SK-N-SH treated with all-trans-retinoic acid at 6 μM for 48 hours (cell line): Measurements from ENCODE around the gene ANKLE2.
"Not testable (repeated sequence)": the region's sequence is repeated elsewhere in the genome, so short reads cannot be mapped to it uniquely, and the experiment has no call there.

ENCODE experiments used
- ATAC-seq: fragments of 200-7000 bp; cut with Tn5 transposase; 3 replicates; pipeline ENCODE4 v1.9.1; 2020; ENCODE audit warnings: mild to moderate bottlenecking, moderate library complexity
- ARNTL ChIP-seq: fragments of 450-650 bp; formaldehyde crosslinking; IDR thresholded peaks from 2 replicates; pipeline ENCODE4 v1.5.0; 2020; ENCODE audit warnings: low read depth, mild to moderate bottlenecking, moderate library complexity, borderline replicate concordance
- BACH2 ChIP-seq: fragments of 250-450 bp; sonication (Bioruptor Pico); IDR thresholded peaks from 2 replicates; pipeline ENCODE4 v1.9.0; 2021; ENCODE audit warnings: mild to moderate bottlenecking, borderline replicate concordance
- CSDC2 ChIP-seq: fragments of 250-450 bp; sonication (Bioruptor Pico); IDR thresholded peaks from 2 replicates; pipeline ENCODE4 v1.5.0; 2020; ENCODE audit warnings: mild to moderate bottlenecking, moderate library complexity
- ESRRG ChIP-seq: fragments of 250-450 bp; sonication (Bioruptor Pico); IDR thresholded peaks from 2 replicates; pipeline ENCODE4 v1.6.1; 2021; ENCODE audit warnings: mild to moderate bottlenecking
- GLIS3 ChIP-seq: fragments of 250-450 bp; sonication (Bioruptor Pico); IDR thresholded peaks from 2 replicates; pipeline ENCODE4 v1.5.0; 2020; ENCODE audit warnings: mild to moderate bottlenecking, moderate library complexity
- ISL1 ChIP-seq: fragments of 250-450 bp; sonication (Bioruptor Pico); IDR thresholded peaks from 2 replicates; pipeline ENCODE4 v2.1.2; 2022; ENCODE audit warnings: mild to moderate bottlenecking, moderate library complexity
- OSR1 ChIP-seq: fragments of 250-450 bp; sonication (Bioruptor Pico); IDR thresholded peaks from 2 replicates; pipeline ENCODE4 v1.8.0; 2022; ENCODE audit warnings: moderate library complexity, mild to moderate bottlenecking, inconsistent platforms
- PPARA ChIP-seq: fragments of 250-450 bp; sonication (Bioruptor Pico); IDR thresholded peaks from 2 replicates; pipeline ENCODE4 v1.5.0; 2020; ENCODE audit warnings: mild to moderate bottlenecking, borderline replicate concordance
- RARB ChIP-seq: fragments of 250-450 bp; sonication (Bioruptor Pico); IDR thresholded peaks from 2 replicates; pipeline ENCODE4 v1.8.0; 2021; ENCODE audit warnings: mild to moderate bottlenecking, moderate library complexity
- SNAI2 ChIP-seq: fragments of 250-450 bp; sonication (Bioruptor Pico); IDR thresholded peaks from 2 replicates; pipeline ENCODE4 v1.5.0; 2020; ENCODE audit warnings: mild to moderate bottlenecking, moderate library complexity
- TOX ChIP-seq: fragments of 250-450 bp; sonication (Bioruptor Pico); IDR thresholded peaks from 2 replicates; pipeline ENCODE4 v1.8.0; 2021; ENCODE audit warnings: mild to moderate bottlenecking, moderate library complexity, borderline replicate concordance
- ZC3H10 ChIP-seq: fragments of 250-450 bp; sonication (Bioruptor Pico); IDR thresholded peaks from 2 replicates; pipeline ENCODE4 v1.5.1; 2021; ENCODE audit warnings: mild to moderate bottlenecking, moderate library complexity
- ZFP3 ChIP-seq: fragments of 250-450 bp; sonication (Bioruptor Pico); IDR thresholded peaks from 2 replicates; pipeline ENCODE4 v1.5.0; 2020; ENCODE audit warnings: mild to moderate bottlenecking, moderate library complexity
- ZNF70 ChIP-seq: fragments of 450-650 bp; formaldehyde crosslinking; IDR thresholded peaks from 2 replicates; pipeline ENCODE4 v1.5.0; 2020; ENCODE audit warnings: mild to moderate bottlenecking, moderate library complexity
- ZNF8 ChIP-seq: fragments of 450-650 bp; formaldehyde crosslinking; IDR thresholded peaks from 2 replicates; pipeline ENCODE4 v1.5.0; 2020; ENCODE audit warnings: mild to moderate bottlenecking, moderate library complexity
- TF ChIP-seq, protein P1 (sequence below): fragments of 250-450 bp; sonication (Bioruptor Pico); IDR thresholded peaks from 2 replicates; pipeline ENCODE4 v1.8.0; 2020; ENCODE audit warnings: mild to moderate bottlenecking, moderate library complexity, borderline replicate concordance
- TF ChIP-seq, protein P2 (sequence below): fragments of 250-450 bp; sonication (Bioruptor Pico); IDR thresholded peaks from 2 replicates; pipeline ENCODE4 v1.5.0; 2020; ENCODE audit warnings: mild to moderate bottlenecking, moderate library complexity
- TF ChIP-seq, protein P3 (sequence below): fragments of 250-450 bp; sonication (Bioruptor Pico); IDR thresholded peaks from 2 replicates; pipeline ENCODE4 v1.8.0; 2021; ENCODE audit warnings: low read depth, mild to moderate bottlenecking, moderate library complexity, borderline replicate concordance

ANKLE2 gene

DNA sequence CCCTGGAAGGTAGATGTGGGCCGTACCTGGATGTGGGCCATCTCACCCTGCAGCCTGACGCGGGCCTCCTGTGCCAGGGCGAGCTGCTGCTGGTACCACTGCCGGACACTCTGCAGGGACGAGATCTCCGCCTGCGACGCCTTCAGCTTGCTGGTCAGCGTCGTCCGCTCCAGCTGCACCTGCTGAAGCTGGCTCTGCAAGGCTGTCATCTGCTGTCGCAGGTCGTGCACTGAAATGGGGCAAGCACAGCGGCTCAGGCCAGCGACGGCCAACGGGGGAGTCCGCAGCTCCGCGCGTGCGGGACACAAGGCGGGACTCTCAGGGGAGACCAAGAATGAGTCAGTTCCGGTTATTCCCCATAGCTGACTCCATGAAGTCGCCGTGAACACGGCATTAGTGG lies 40.1 kb upstream of the ANKLE2 start (continued):
- TF ChIP-seq, protein P1, sequence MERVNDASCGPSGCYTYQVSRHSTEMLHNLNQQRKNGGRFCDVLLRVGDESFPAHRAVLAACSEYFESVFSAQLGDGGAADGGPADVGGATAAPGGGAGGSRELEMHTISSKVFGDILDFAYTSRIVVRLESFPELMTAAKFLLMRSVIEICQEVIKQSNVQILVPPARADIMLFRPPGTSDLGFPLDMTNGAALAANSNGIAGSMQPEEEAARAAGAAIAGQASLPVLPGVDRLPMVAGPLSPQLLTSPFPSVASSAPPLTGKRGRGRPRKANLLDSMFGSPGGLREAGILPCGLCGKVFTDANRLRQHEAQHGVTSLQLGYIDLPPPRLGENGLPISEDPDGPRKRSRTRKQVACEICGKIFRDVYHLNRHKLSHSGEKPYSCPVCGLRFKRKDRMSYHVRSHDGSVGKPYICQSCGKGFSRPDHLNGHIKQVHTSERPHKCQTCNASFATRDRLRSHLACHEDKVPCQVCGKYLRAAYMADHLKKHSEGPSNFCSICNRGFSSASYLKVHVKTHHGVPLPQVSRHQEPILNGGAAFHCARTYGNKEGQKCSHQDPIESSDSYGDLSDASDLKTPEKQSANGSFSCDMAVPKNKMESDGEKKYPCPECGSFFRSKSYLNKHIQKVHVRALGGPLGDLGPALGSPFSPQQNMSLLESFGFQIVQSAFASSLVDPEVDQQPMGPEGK (CRISPR knock-in tag), result no peak

DNA sequence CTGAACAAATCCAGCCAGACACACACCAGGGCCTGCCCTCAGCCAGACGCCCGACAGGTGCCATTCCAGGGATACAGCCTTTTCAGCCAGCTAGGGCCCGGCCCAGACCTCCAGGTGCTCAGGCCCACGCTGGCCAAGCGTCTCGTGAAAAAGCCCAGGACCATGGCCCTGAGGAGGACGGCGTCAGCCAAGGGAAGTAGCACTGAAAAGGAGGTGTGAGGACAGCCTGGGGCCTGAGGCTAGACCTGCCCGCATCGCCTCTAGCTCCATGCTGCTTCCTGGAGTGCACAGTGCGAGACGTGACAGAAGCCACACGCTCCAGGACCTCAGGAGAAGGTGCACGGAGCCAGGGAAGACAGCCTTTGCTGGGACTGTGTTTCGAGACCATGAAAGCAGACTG lies 37.2 kb upstream of the ANKLE2 start:
- TF ChIP-seq, protein P2, sequence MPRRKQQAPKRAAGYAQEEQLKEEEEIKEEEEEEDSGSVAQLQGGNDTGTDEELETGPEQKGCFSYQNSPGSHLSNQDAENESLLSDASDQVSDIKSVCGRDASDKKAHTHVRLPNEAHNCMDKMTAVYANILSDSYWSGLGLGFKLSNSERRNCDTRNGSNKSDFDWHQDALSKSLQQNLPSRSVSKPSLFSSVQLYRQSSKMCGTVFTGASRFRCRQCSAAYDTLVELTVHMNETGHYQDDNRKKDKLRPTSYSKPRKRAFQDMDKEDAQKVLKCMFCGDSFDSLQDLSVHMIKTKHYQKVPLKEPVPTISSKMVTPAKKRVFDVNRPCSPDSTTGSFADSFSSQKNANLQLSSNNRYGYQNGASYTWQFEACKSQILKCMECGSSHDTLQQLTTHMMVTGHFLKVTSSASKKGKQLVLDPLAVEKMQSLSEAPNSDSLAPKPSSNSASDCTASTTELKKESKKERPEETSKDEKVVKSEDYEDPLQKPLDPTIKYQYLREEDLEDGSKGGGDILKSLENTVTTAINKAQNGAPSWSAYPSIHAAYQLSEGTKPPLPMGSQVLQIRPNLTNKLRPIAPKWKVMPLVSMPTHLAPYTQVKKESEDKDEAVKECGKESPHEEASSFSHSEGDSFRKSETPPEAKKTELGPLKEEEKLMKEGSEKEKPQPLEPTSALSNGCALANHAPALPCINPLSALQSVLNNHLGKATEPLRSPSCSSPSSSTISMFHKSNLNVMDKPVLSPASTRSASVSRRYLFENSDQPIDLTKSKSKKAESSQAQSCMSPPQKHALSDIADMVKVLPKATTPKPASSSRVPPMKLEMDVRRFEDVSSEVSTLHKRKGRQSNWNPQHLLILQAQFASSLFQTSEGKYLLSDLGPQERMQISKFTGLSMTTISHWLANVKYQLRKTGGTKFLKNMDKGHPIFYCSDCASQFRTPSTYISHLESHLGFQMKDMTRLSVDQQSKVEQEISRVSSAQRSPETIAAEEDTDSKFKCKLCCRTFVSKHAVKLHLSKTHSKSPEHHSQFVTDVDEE (CRISPR knock-in tag), result no peak
- no peak for TF ChIP-seq CSDC2
- TF ChIP-seq ZC3H10 (CRISPR knock-in tag), result no peak
- no peak for TF ChIP-seq ISL1
- no peak for TF ChIP-seq ZFP3 (CRISPR knock-in tag)
- ATAC-seq, result no peak

DNA sequence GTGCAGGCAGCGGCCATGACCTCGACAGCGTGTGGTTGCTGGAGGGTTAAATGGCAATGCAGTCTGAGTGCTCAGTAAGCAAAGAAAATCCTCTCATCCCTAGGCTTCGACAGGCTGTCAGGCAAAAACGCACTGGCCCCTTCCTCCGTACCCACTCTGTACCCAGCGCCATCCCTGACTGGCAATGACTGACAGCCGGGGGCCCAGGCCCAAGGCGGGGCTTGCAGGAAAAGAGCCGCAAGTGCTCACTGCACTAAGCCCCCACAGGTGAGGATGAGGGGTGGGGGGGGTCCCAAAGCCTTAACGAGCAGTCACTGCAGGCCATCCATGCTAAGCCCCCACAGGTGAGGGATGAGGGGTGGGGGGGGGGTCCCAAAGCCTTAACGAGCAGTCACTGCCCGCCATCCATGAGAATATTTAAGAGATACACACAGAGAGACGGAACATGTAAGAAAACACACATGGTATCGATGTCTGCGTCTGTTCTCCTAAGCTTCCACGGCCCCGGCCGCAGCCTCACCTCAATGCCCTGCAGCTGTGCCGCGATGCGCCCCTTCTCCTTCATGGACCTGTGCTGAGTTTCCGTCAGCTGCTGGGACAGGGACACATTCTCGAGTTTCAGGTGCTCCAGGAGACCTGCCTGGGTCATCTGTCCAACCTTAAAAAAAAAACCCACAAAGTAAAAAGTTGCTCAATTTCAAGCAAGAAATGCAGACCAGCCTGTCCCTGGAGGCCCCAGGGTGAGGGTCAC lies 36.4 kb upstream of the ANKLE2 start:
- no peak for TF ChIP-seq ESRRG (CRISPR knock-in tag)
- no peak for TF ChIP-seq PPARA (CRISPR knock-in tag)
- TF ChIP-seq BACH2 (CRISPR knock-in tag), result no peak
- no peak for TF ChIP-seq SNAI2 (CRISPR knock-in tag)
- TF ChIP-seq ZNF8 (CRISPR knock-in tag), result no peak
- TF ChIP-seq, protein P3, sequence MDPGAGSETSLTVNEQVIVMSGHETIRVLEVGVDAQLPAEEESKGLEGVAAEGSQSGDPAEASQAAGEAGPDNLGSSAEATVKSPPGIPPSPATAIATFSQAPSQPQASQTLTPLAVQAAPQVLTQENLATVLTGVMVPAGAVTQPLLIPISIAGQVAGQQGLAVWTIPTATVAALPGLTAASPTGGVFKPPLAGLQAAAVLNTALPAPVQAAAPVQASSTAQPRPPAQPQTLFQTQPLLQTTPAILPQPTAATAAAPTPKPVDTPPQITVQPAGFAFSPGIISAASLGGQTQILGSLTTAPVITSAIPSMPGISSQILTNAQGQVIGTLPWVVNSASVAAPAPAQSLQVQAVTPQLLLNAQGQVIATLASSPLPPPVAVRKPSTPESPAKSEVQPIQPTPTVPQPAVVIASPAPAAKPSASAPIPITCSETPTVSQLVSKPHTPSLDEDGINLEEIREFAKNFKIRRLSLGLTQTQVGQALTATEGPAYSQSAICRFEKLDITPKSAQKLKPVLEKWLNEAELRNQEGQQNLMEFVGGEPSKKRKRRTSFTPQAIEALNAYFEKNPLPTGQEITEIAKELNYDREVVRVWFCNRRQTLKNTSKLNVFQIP (CRISPR knock-in tag), result no peak
- no peak for TF ChIP-seq ZC3H10 (CRISPR knock-in tag)
- no peak for TF ChIP-seq GLIS3 (CRISPR knock-in tag)
- TF ChIP-seq, protein P1 (CRISPR knock-in tag), result no peak
- no peak for TF ChIP-seq ZNF70 (CRISPR knock-in tag)
- ATAC-seq, result no peak

DNA sequence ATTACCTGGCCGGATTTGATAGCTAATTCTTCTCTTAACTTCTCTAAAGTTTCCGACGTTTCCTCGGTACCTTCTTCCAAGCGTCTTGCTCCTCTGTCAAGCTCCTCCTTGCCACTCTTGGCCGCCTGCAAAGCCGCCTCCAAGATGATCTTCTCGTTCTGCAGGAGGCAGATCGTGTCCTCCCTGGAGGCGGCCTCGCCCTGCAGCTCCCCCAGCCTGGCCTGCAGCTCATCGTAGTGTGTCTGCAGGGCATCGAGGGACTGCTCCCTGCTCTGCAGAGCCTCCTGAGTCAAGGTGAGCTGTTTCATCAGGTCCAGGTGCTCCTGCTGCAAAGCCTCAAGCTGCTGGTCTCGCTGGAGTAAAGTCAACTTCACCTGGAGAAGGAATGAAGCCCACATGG lies 34.2 kb upstream of the ANKLE2 start:
- TF ChIP-seq ZNF70 (CRISPR knock-in tag) (no peak), BACH2 (CRISPR knock-in tag) (no peak), GLIS3 (CRISPR knock-in tag) (no peak), TOX (CRISPR knock-in tag) (no peak), OSR1 (CRISPR knock-in tag) (no peak), RARB (CRISPR knock-in tag) (no peak), ARNTL (CRISPR knock-in tag) (no peak), ZC3H10 (CRISPR knock-in tag) (no peak), ISL1 (no peak)
- TF ChIP-seq, protein P2 (CRISPR knock-in tag), result no peak
- TF ChIP-seq, protein P3 (CRISPR knock-in tag), result no peak
- TF ChIP-seq, all 23 proteins: peak for 0
- no peak for ATAC-seq

DNA sequence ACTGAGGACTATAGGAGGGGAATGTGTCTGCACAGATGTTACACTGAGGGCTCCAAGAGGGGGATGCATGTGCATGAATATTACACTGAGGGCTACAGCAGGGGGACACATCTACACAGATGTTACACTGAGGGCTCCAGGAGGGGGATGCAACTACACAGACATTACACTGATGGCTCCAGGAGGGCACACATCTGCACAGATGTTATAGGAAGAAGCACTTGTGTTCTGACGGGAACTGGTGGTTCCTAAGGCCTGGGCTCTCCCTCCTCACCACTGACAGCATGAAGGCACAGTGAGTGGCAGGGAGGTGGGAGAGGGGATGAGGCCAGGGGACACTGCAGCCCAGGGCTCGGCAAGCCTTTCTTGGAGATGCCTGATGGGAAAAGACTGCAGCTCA lies 30.3 kb upstream of the ANKLE2 start:
- ATAC-seq, result not testable (repeated sequence)
